ENCODE measurements around the gene ZNF816.

- TF ChIP-seq CTCF (conservative IDR thresholded peaks at IDR 0.05 in 1 of 2, IDR thresholded peaks at IDR 0.05 in 1 of 2; ENCODE audit: extremely low read depth in 1 of 2, insufficient read depth in 1 of 2, low read depth in 1 of 2, low read length in 2 of 2), result no peak
- TF ChIP-seq EZH2 (IDR thresholded peaks at IDR 0.05; ENCODE audit: borderline replicate concordance, low read length), result no peak
Observed at GRCh38 chr19:52981329-52981728, 18.6 kb upstream of the ZNF816 start.

All from mammary epithelial cell (primary cell).